GM21515 (cell line): Measurements from ENCODE around the gene GOLT1A.
"Not testable (repeated sequence)": the region's sequence is repeated elsewhere in the genome, so short reads cannot be mapped to it uniquely, and the experiment has no call there.

Experiments
- ATAC-seq: cut with Tn5 transposase; IDR thresholded peaks from one replicate; pipeline ENCODE4 v1.9.1; 2021; ENCODE audit not compliant: unreplicated experiment

GOLT1A gene

DNA sequence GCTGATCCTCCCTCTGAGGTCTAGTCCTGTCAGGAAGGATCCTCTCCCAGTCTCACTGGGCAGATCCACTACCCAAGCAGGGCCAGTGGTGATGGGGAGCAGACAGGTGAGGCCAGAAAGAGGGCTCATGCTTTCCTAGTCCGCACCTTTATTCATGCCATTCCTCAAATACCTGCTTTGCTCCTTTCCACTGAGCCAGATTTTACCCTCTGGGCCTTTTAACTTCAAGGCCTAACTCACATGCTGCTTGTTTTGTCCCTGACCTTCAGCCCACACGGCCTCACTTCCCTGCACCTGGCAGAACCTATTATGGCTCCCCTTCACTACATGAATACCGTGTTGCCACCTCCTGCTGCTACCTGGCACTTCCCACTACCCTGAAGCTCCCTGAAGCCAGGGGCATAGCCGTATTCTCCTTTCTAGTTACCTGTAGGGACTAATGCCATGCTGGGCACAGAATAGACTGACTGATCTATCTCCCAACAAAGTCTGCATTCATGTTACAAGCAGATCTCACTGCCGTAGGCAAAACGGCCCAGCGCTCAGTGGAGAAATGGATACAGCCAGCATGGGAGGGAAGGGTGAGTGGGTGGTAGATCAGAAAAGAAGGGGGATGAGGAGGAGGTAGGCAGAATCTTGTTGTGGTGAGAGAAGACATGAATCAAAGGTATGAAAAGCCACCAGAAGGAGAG lies 36.1 kb upstream of the GOLT1A start:
- ATAC-seq = no peak

DNA sequence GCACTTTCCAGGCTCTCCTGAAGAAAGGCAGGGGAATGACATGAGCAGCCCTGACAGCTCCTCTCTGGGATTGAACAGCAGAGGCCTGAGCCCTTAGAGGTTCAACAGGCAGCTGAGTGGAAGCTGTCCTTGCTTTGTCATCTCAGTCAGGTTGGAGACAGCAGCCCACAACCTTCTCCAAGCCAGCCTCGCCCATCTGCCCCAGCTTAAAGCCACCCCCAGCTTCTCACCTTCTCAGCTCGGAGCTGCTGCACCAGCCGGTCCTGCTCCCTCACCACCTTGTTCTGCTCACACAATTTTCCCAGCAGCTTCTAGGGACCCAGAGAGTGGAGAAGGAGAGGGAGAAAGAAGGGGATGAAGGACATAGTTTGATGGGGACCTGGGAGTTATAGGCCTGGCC lies 35.2 kb upstream of the GOLT1A start:
- ATAC-seq = no peak

- ATAC-seq = no peak
These were observed 33.1 kb upstream of the GOLT1A start for GRCh38 chr1:204246876-204247275.

DNA sequence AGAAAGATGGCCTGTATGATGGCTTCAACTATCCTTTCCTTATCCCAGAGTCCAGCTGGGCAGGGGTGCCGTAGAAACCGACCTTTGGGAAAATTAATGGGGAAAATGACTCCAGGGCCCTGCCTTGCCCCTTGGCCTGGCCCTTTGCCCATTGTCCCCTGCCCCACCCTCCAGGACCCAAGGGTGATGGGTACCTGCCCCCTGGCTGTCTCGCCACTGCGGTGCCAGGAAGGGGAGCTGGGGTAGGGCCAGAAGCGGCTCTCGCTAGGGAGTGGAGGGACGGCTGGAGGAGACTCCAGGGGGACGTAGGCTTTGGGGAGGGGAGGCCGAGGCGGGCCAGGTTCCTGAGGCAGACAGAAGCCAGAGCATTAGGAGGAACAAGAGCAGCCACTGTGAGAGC lies 29.1 kb upstream of the GOLT1A start:
- no peak for ATAC-seq

- ATAC-seq = no peak
These were observed 28.1 kb upstream of the GOLT1A start for GRCh38 chr1:204241914-204242313.

DNA sequence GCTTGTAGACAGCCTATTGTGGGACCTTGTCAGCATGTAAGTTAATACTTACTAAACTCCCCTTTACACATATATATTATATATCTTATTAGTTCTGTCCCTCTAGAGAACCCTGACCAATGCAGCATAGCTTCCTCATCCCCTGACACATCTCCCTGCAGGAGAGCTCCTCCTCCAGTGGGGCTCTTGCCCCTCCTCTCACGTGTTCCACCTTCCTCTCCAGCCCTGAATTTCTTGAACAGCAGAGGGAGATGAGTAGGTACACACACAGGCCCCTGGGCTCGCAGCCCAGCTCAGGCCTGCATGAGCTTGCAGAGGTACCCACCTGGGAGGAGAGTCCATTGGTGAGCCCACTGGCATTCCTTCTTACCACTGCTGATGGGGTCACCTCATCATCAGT lies 27.3 kb upstream of the GOLT1A start:
- ATAC-seq = no peak

GRCh38 chr1:204240233-204240632 lies 26.4 kb upstream of the GOLT1A start:
- ATAC-seq = no peak

GRCh38 chr1:204239401-204239800 lies 25.6 kb upstream of the GOLT1A start:
- ATAC-seq = not testable (repeated sequence)

- not testable (repeated sequence) for ATAC-seq
These were observed 24.7 kb upstream of the GOLT1A start for GRCh38 chr1:204238520-204238919.

DNA sequence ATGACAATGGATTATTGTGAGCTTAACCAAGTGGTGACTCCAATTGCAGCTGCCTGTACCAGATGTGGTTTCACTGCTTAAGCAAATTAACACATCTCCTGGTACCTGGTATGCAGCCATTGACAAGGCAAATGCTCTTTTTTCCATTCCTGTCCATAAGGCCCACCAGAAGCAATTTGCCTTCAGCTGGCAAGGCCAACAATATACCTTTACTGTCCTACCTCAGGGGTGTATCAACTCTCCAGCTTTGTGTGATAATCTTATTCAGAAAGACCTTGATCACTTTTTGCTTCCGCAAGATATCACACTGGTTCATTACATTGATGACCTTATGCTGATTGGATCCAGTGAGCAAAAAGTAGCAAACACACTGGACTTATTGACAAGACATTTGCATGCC lies 23.7 kb upstream of the GOLT1A start:
- ATAC-seq = not testable (repeated sequence)

GRCh38 chr1:204232526-204232925 lies 18.7 kb upstream of the GOLT1A start:
- no peak for ATAC-seq

- no peak for ATAC-seq
These were observed 16.4 kb upstream of the GOLT1A start for GRCh38 chr1:204230211-204230610.

DNA sequence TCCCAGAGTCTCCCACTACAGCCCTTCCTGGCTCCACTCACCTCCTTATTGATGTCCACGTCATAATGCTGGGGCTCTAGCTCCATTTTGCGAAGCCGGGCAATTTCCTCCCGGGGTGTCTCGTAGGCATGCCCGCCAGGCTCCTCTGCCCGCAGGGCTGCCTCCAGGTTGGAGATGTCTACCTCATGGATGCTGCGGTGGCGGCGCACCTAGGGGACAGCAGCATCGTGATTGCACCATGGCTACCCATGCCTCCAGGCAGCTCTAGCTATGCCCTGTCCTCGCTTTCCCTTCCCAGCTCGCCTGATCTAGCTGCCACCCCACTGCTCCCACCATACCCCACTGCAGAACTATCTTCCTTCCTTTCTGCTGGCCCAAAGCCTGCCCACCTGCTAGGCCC lies 15.1 kb upstream of the GOLT1A start:
- no peak for ATAC-seq

DNA sequence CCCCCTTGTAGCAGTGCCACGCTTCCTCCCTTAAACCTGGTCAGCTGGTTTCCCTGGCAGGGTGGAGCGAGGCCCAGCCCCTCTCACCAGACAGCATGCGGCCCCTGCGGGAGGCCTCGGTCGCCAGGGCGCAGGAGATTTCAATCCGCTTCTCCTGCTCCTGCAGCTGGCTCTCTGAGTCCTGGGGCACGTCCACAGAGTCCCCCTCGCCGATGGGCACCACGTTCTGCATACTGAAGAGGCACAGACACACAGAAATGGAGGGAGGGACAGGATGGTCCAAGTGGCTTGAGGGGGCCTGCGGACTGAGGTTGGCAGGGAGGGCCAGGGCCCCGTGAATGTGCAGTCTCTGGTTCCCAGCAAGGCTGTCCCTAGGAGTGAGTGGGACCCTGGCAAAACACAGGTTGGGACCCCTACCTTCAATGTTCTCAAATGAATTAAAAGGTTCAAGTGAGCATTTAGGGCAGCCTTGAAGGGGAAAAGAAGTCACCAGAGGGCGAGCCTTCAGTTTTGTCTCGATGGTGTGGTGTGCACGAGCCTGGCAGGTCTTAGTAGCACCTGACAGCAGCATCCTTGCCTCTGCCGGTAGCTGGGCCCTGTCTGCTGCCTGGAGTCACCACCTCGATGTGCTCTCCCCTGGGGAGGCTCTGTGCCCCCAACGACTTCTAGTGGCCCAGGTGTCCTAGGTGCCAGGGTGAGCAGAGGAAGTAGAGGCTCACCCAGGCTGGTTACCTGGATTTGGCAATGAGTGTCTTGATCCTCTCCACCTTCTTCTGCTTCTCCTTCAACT lies 14.4 kb upstream of the GOLT1A start:
- ATAC-seq = no peak

DNA sequence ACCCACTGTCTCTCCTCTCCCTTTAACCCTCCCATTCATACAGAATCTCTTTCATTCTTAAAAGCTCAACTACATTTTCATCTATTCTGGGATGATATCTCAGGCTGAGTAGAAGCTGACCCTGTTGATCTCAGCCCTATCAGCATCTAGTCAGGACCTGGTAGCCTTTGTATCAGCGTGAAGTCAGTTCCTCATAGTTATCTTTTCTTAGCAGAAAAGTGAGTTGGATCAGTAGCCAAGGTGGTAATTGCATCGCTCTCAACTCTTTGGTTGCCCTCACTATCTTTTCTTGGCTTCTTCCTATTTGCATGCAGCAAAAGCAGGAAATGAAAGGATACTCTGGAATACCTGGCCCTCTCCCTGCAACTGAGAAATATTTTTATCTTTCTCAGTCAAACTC lies 13.6 kb upstream of the GOLT1A start:
- no peak for ATAC-seq

- ATAC-seq = no peak
These were observed 12.3 kb upstream of the GOLT1A start for GRCh38 chr1:204225841-204226735.

DNA sequence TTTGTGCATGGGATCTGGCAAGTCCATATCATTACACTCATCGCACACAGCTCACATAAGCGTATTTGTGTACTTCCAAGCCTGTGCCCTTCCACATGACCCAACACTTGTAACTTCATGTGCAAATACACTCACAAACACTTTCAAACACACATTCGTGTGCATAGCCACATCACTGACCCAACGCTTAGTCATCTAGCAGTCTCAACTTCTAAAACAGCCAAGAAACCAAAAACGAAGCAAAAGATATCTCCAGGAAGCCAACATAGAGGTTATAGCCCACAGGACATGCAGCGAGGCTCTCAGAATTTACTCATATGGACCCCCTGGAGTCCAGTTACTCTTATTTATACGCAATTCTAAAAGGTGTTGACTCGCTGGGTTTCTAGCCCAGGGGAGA lies 10.9 kb upstream of the GOLT1A start:
- no peak for ATAC-seq

GRCh38 chr1:204223129-204223860 lies 9.5 kb upstream of the GOLT1A start:
- no peak for ATAC-seq

- no peak for ATAC-seq
These were observed 8.9 kb upstream of the GOLT1A start for GRCh38 chr1:204222764-204223055.

DNA sequence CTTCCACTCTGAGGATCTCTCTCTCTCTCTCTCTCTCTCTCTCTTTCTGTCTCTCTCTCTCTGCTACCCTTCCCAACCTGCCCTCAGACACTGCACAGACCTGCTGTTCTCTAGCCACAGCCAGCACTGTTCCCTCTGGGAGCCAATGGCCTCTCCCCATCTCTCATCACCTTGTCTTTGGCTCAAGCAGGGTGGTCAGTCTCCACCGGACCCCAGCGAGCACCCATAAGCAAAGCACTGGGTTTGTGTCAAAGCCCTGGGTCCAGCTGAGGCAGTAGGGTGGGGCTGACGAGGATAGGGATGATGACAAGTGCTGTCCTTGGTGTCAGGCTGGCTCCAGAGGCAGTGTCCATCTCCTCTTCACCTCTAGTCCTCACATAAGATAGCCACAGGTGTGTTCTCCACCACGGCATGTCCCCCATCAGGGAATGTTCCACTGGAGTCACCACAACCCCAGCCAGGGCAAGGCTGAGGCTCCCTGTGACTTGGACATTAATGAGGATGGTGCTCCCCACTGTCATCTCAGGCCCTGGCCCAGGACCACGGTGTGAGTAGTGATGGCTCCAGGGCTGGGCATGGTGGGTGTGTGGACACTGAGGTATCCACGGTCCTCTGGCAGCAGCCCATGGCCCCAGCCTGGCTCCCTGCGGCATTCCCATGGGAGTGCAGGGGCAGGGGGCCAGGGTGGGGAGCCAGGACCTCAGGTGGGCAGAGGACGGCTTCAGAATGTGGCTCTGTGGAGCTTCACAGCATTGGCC lies 8.4 kb upstream of the GOLT1A start:
- no peak for ATAC-seq
